ENCODE measurements around the gene MRM2. TPM values are rescaled to one million over a fixed set of nuclear protein-coding genes. Genes with fewer than 3 reads are reported as not detected.

MRM2 gene
- total RNA-seq, 6 donors from 2014 or later = 9.4 to 27.0 (median 23.0) TPM

DNA sequence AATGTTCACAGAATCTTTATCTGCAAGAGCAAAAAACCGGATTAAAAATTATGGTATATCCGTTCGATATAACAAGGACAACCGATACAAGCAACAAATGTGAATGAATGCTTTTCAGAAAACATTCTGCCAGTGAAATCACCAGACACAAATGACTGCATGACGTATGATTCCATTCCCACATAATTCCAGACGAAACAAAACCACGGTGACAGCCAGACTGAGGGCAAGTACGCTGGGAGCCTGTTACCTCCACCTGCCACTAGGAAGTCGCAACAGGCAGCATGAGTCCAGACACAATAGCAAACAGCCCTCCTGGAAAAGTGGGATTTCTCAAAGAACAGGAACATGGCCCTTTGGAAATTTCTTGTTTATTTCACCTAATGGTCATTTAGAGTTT lies 51.0 kb downstream of the MRM2 start:
- Histone ChIP-seq H3K4me1 (peaks cover 0 to under 1% (median 0%) of the 10 kb centered on the region in 4 donors), H3K36me3 (peaks cover 0 to 10% (median 5%) of the 10 kb centered on the region in 4 donors), H3K27ac (no peak overlapping the region), H3K4me3 (no peak overlapping the region), H3K27me3 (no peaks in the 10 kb centered on the region), H3K9me3 (no peaks in the 10 kb centered on the region)
- TF ChIP-seq CTCF (IDR thresholded peaks at IDR 0.05) (no peak), EP300 (IDR thresholded peaks at IDR 0.05) (no peak), POLR2A (IDR thresholded peaks at IDR 0.05) (no peak), POLR2AphosphoS5 (IDR thresholded peaks at IDR 0.05) (no peak)
- 95 to 98% methylated on average over 9 of the region's 9 CpGs for WGBS, 2 donors
- ATAC-seq (ENCODE audit: low FRiP score in 2 of 2) = no peak
- DNase-seq = no peak

- Histone ChIP-seq H3K27ac (no peak overlapping the region), H3K27me3 (no peaks in the 10 kb centered on the region), H3K9me3 (no peaks in the 10 kb centered on the region), H3K4me3 (no peak overlapping the region), H3K36me3 (peaks cover 0 to 5% (median under 1%) of the 10 kb centered on the region in 4 donors), H3K4me1 (no peaks in the 10 kb centered on the region)
- ATAC-seq (ENCODE audit: low FRiP score in 2 of 2) (no peak), DNase-seq (no peak)
- TF ChIP-seq POLR2A (IDR thresholded peaks at IDR 0.05) (no peak), EP300 (IDR thresholded peaks at IDR 0.05) (no peak), CTCF (IDR thresholded peaks at IDR 0.05) (no peak), POLR2AphosphoS5 (IDR thresholded peaks at IDR 0.05) (no peak)
- WGBS, 2 donors = 93 to 97% methylated on average over 10 of the region's 10 CpGs
These were observed 51.5 kb downstream of the MRM2 start for GRCh38 chr7:2190531-2190930.

GRCh38 chr7:2186166-2186565 lies 55.8 kb downstream of the MRM2 start:
- H3K36me3 ChIP-seq = no peaks in the 10 kb centered on the region
- no peaks in the 10 kb centered on the region for H3K27me3 ChIP-seq
- no peak for TF ChIP-seq CTCF (IDR thresholded peaks at IDR 0.05)
- no peak for TF ChIP-seq POLR2A (IDR thresholded peaks at IDR 0.05)
- TF ChIP-seq POLR2AphosphoS5 (IDR thresholded peaks at IDR 0.05) = no peak
- TF ChIP-seq EP300 (IDR thresholded peaks at IDR 0.05) = no peak
- no peak overlapping the region for H3K4me3 ChIP-seq
- DNase-seq (no peak), ATAC-seq (ENCODE audit: low FRiP score in 2 of 2) (no peak)
- no peak overlapping the region for H3K27ac ChIP-seq
- 83 to 90% methylated on average over 4 of the region's 4 CpGs for WGBS, 2 donors
- H3K4me1 ChIP-seq = no peaks in the 10 kb centered on the region
- no peaks in the 10 kb centered on the region for H3K9me3 ChIP-seq

DNA sequence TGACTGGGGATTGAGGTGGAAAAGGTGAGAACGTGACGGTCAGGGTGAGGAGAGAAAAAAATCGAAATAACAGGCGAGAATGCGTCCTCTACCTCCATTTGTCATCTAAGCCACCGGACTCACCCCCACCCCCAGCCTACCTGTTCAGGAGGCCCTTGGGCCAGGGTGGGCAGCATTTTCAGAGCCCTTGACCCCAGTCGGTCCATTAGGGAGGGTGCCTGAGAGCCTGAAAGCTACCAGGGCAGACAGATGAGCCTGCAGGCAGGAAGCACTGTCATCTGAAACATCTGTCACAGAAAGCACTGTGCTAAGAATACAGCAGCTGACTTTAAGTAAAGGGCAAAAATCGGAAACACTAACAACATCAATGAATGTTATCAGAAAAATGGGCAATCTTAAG lies 56.3 kb downstream of the MRM2 start:
- H3K36me3 ChIP-seq = peaks cover 0 to 2% (median 0%) of the 10 kb centered on the region in 4 donors
- no peaks in the 10 kb centered on the region for H3K27me3 ChIP-seq
- no peaks in the 10 kb centered on the region for H3K4me1 ChIP-seq
- WGBS, 2 donors = 94 to 96% methylated on average over 8 of the region's 8 CpGs
- TF ChIP-seq POLR2AphosphoS5 (IDR thresholded peaks at IDR 0.05) (no peak), POLR2A (IDR thresholded peaks at IDR 0.05) (no peak), CTCF (IDR thresholded peaks at IDR 0.05) (no peak), EP300 (IDR thresholded peaks at IDR 0.05) (no peak)
- no peak overlapping the region for H3K27ac ChIP-seq
- ATAC-seq (ENCODE audit: low FRiP score in 2 of 2) (no peak), DNase-seq (no peak)
- no peaks in the 10 kb centered on the region for H3K9me3 ChIP-seq
- no peak overlapping the region for H3K4me3 ChIP-seq

Other genes starting within 250 kb of the MRM2 start
- gene MAD1L1, start 9.3 kb downstream of the MRM2 start, total RNA-seq = 100 to 1,000 TPM in 2 of 6 donors, 10 to 100 TPM in 4; 40.6 to 364 (median 65.6) TPM
- 10 to 100 TPM in 5 of 6 donors, 1 to 10 TPM in 1; 6.3 to 23.2 (median 13.9) TPM for gene NUDT1, start within 50 bp of the MRM2 start, total RNA-seq
- gene SNX8, start 72.2 kb upstream of the MRM2 start, total RNA-seq = 10 to 100 TPM; 16.0 to 74.3 (median 41.2) TPM
- 100 to 1,000 TPM; 110 to 129 (median 117) TPM for gene EIF3B, start 112.6 kb upstream of the MRM2 start, total RNA-seq
- 10 to 100 TPM; 10.2 to 35.9 (median 27.8) TPM for gene CHST12, start 161.4 kb upstream of the MRM2 start, total RNA-seq
- not detected for gene GRIFIN, start 234.2 kb upstream of the MRM2 start, total RNA-seq

Measured in upper lobe of left lung (tissue), 6 donors.